HG03139 (cell line): Measurements from ENCODE around the gene NRSN2.
A peak's percentile ranks its signal among the peaks of the same experiment; 100 is the strongest.
"Not testable (repeated sequence)": the region's sequence is repeated elsewhere in the genome, so short reads cannot be mapped to it uniquely, and the experiment has no call there.

Source experiments
- ATAC-seq: cut with Tn5 transposase; IDR thresholded peaks from one replicate; pipeline ENCODE4 v1.9.1; 2021; ENCODE audit not compliant: unreplicated experiment

The NRSN2 gene

GRCh38 chr20:325045-325888 lies 21.6 kb upstream of the NRSN2 start, which contains the start of gene SOX12:
SOX12 (plus strand) TSS chr20:325552; CDS start chr20:325925, 373 bp downstream.
- peak; percentile 51 for ATAC-seq

GRCh38 chr20:325889-326644 lies 20.8 kb upstream of the NRSN2 start:
- ATAC-seq: no peak

GRCh38 chr20:326645-327185 lies 20.2 kb upstream of the NRSN2 start:
- ATAC-seq: no peak

- no peak for ATAC-seq
These were observed 19.5 kb upstream of the NRSN2 start for GRCh38 chr20:327186-328026.

- ATAC-seq: no peak
These were observed 18.6 kb upstream of the NRSN2 start for GRCh38 chr20:328027-328974.

GRCh38 chr20:328975-329695 lies 17.8 kb upstream of the NRSN2 start:
- no peak for ATAC-seq

GRCh38 chr20:329851-330232 lies 17.1 kb upstream of the NRSN2 start:
- no peak for ATAC-seq

- no peak for ATAC-seq
These were observed 16.4 kb upstream of the NRSN2 start for GRCh38 chr20:330233-331149.

- no peak for ATAC-seq
These were observed 12.3 kb upstream of the NRSN2 start for GRCh38 chr20:334578-334977.

GRCh38 chr20:336040-336439 lies 10.9 kb upstream of the NRSN2 start:
- ATAC-seq: not testable (repeated sequence)

GRCh38 chr20:341682-342081 lies 5.2 kb upstream of the NRSN2 start:
- no peak for ATAC-seq

- no peak for ATAC-seq
These were observed 3.8 kb upstream of the NRSN2 start for GRCh38 chr20:343107-343506.

- no peak for ATAC-seq
These were observed 775 bp upstream of the NRSN2 start for GRCh38 chr20:346033-346639.

GRCh38 chr20:347317-347639 lies 367 bp downstream of the NRSN2 start:
- ATAC-seq: peak; percentile 4

GRCh38 chr20:347640-348484 lies 951 bp downstream of the NRSN2 start:
- ATAC-seq: peak; percentile 64

- ATAC-seq: no peak
These were observed 2.3 kb downstream of the NRSN2 start for GRCh38 chr20:348972-349841.
